T-helper 1 cell treated with Interleukin-12 subunit alpha and Interleukin-12 subunit beta and Interleukin-4 antibody, amounts not matched to agents 30 ng/mL and 1 ng/mL, for 36 hours (primary cell): ENCODE measurements around the gene SOCS1. TPM values are rescaled to one million over a fixed set of nuclear protein-coding genes. Genes with fewer than 3 reads are reported as not detected.
"Not testable (repeated sequence)": the region's sequence is repeated elsewhere in the genome, so short reads cannot be mapped to it uniquely, and the experiment has no call there.

Source experiments
- intact Hi-C: fragments of 100-400 bp; cut with micrococcal nuclease; formaldehyde crosslinking; loops from one replicate; pipeline ENCODE4 v1.15.1; 2024
- total RNA-seq: library from RNA; stranded (reverse); gene quantifications from 2 replicates; pipeline ENCODE4 v1.2.3, GENCODE V29; 2022

Gene SOCS1
- total RNA-seq, 1 donor from 2014 or later, result 217 TPM

GRCh38 chr16:11231367-11231970 lies 24.5 kb downstream of the SOCS1 start:
- intact Hi-C loops, result no loop called here

- intact Hi-C loops, result no loop called here
Measured at GRCh38 chr16:11229906-11230305, 26.1 kb downstream of the SOCS1 start.

DNA sequence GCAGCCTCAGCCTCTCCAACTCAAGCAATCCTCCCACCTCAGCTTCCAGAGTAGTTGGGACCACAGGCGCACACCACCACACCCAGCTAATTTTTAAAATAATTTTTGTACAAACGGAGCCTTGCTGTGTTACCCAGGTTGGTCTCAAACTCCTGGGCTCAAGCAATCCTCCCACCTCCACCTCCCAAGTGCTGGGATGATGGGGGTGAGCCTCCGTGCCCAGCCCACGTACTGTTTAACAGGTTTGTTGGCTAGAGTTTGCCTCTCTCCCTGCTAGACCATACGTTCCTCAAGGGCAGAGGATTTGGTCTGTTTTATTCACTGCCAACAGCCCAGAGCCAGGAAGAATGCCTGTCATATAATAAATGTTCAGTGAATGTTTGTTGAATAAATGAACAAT lies 26.6 kb downstream of the SOCS1 start:
- intact Hi-C loops, result no loop called here

GRCh38 chr16:11225677-11226549 lies 30.1 kb downstream of the SOCS1 start:
- intact Hi-C loops, result loop anchor here (1.0 to 2.0 kb wide), 8 partner anchors 7 to 261 kb away; no protein-coding TSS in a partner anchor

GRCh38 chr16:11224894-11225676 lies 30.9 kb downstream of the SOCS1 start:
- intact Hi-C loops, result loop anchor here (1.0 to 2.0 kb wide), 11 partner anchors 8 to 260 kb away; no protein-coding TSS in a partner anchor

DNA sequence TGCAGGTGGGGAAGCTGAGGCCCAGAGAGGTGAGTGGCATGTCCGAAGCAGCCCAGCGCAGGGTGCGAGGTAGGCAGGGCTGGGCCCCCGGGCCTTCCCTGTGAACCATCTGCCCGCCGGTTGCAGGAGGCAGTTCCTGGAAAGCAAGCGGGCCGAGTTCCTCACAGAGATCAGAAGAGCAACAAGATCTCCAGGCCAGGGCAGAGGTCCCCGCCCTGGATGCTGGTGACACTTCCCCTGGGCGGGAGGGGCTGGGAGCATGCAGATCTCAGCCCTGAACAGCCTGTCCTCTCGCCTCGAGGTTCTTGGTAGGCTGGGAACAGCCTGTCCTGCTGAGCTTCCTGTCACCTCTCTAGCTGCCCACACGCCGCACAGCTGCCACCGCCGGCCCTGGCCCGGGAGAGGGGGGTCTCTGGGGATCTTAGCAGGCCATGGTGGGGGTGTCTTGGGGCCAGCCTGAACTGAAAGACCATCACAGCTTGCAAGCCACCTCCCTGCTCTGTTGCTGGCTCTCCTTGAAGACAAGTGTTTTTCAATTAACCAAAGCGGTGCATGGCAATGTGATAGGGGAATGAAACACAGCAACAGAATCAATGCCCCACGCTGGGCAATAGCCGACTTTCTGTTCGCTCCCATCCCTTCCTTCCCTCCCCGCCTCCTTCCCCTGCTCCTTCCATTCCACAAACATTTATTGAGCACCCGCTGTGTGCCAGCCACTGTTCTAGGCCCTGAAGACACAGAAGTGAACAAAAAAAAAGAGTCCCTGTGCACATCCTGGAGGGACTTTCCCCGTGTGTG lies 31.7 kb downstream of the SOCS1 start:
- intact Hi-C loops, result loop anchor here (1.0 to 2.0 kb wide), 5 partner anchors 43 to 259 kb away; no protein-coding TSS in a partner anchor

GRCh38 chr16:11220507-11220906 lies 35.5 kb downstream of the SOCS1 start:
- intact Hi-C loops, result not testable (repeated sequence)

GRCh38 chr16:11219178-11219577 lies 36.8 kb downstream of the SOCS1 start:
- intact Hi-C loops, result no loop called here

GRCh38 chr16:11218604-11218962 lies 37.4 kb downstream of the SOCS1 start:
- intact Hi-C loops, result no loop called here

- intact Hi-C loops, result no loop called here
Measured at GRCh38 chr16:11217651-11218603, 38.1 kb downstream of the SOCS1 start.

GRCh38 chr16:11215935-11216556 lies 40.0 kb downstream of the SOCS1 start:
- intact Hi-C loops, result no loop called here

- intact Hi-C loops, result no loop called here
Measured at GRCh38 chr16:11213799-11214198, 42.2 kb downstream of the SOCS1 start.

- intact Hi-C loops, result no loop called here
Measured at GRCh38 chr16:11213373-11213772, 42.6 kb downstream of the SOCS1 start.

GRCh38 chr16:11212798-11213196 lies 43.2 kb downstream of the SOCS1 start:
- intact Hi-C loops, result no loop called here

GRCh38 chr16:11211977-11212797 lies 43.8 kb downstream of the SOCS1 start:
- intact Hi-C loops, result no loop called here

DNA sequence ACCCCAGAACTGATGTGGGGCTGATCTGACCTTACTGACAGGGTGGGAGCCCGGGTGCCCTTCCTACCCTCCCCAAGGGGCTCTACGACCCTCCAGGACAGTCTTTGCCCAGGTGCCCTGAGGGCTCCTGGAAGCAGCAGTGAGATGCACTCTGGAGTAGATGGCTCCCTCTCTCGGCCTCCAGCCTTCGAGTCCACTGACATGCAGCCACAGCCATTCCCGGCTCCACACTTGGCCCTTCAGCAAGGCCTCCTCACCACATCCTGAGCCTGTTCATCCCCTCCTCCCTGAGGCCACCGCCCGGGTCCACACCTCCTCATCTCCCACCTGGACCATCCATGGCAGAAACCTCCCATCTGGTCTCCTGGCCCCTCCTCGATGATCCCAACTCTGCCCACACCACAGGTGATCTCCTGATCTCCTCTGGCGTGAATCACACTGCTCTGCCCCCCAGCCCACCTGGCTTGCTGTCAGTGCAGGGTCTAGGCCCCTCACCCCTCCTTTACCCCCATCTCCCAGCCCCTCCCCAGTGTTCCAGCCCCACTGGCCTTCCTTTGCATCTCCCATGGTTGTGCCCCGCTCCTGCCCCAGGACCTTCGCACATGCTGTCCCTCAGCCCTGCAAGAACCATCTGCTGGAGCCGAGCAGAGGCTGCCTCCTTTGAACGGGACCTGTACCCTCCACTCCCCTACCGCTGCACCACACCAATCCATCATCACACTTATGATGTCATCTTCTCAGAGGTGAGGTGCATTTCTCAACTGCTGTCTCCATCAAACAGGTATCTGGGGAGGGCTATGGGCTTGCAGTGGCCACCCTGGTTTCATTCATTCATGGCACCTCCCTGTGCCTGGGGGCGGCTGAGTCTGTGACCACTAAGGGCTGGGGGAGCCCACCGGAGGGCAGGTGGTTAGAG lies 44.7 kb downstream of the SOCS1 start:
- intact Hi-C loops, result no loop called here

- intact Hi-C loops, result no loop called here
Measured at GRCh38 chr16:11210260-11210659, 45.7 kb downstream of the SOCS1 start.
